GM12878 (cell line): ENCODE data around the gene SGIP1. TPM values are rescaled to one million over a fixed set of nuclear protein-coding genes. Genes with fewer than 3 reads are reported as not detected.

Experiments
- ATAC-seq: fragments of 200-7000 bp; cut with Tn5 transposase; 3 replicates; pipeline ENCODE4 v1.9.1; 2020; ENCODE audit warnings: mild to moderate bottlenecking, moderate library complexity
- BruUV-seq: library from RNA; stranded (reverse); fragments of 400-500 nt; replicated peaks from 2 replicates; lab custom pipeline; 2021; lab: Mats Ljungman, UMichigan
- CTCF ChIA-PET: fragments of 300-600 bp; sonication (Branson Sonifier 250); formaldehyde crosslinking; extraction: SDS; loops from one replicate; lab custom pipeline; 2021; ENCODE audit warnings: inconsistent platforms; lab: Yijun Ruan, JAX
- POLR2A ChIA-PET: fragments of 350-600 bp; formaldehyde crosslinking; extraction: SDS; loops from one replicate; lab custom pipeline; 2021; ENCODE audit warnings: inconsistent platforms; lab: Charles Lee
- RAD21 ChIA-PET: fragments of 300-600 bp; sonication (Branson Sonifier 250); formaldehyde crosslinking; loops from one replicate; lab custom pipeline; 2023; ENCODE audit warnings: antibody characterized with exemption; ENCODE audit not compliant: unreplicated experiment; lab: Charles Lee
- SMC1A ChIA-PET: fragments of 300-600 bp; sonication (Branson Sonifier 250); formaldehyde crosslinking; loops from one replicate; lab custom pipeline; 2023; ENCODE audit not compliant: unreplicated experiment, uncharacterized antibody; lab: Charles Lee
- DNase-seq: peaks from one replicate; pipeline ENCODE4 v3.0.0-alpha.2; 2011; ENCODE audit warnings: low read depth, low spot score
- FAIRE-seq: peaks from 3 replicates; lab custom pipeline; 2011; peaks lifted over from hg19 to GRCh38; lab: Jason Lieb, UNC
- H2AFZ ChIP-seq: 2 replicates; pipeline ENCODE4 v1.6.0; 2011; ENCODE audit warnings: low read depth, low read length, control low read depth; ENCODE audit not compliant: control insufficient read depth
- H3K27ac ChIP-seq: 2 replicates; pipeline ENCODE4 v1.5.1; 2011; ENCODE audit warnings: control low read depth; ENCODE audit not compliant: control insufficient read depth, insufficient read depth
- H3K27me3 ChIP-seq, 2 experiments: replicated peaks in 1 of 2; 2 replicates each; pipeline versions ENCODE4 v1.6.0 to v1.6.1; 2011; ENCODE audit warnings: low read length in 1 of 2; ENCODE audit not compliant: control insufficient read depth in 2 of 2, insufficient read depth in 2 of 2
- H3K36me3 ChIP-seq, 2 experiments: 2 replicates each; pipeline ENCODE4 v1.5.1; 2011; ENCODE audit warnings: low read length in 1 of 2; ENCODE audit not compliant: control insufficient read depth in 2 of 2, insufficient read depth in 2 of 2
- H3K4me1 ChIP-seq: 2 replicates; pipeline ENCODE4 v1.6.1; 2011; ENCODE audit warnings: mild to moderate bottlenecking, low read length, moderate library complexity, mixed read lengths; ENCODE audit not compliant: control insufficient read depth, insufficient read depth
- H3K4me2 ChIP-seq: 2 replicates; pipeline ENCODE4 v1.6.0; 2011; ENCODE audit warnings: control low read depth; ENCODE audit not compliant: control insufficient read depth, insufficient read depth
- H3K4me3 ChIP-seq: fragments of 200-600 bp; sonication (generic); 2 replicates; pipeline ENCODE4 v1.5.1; 2016
- H3K79me2 ChIP-seq: 2 replicates; pipeline ENCODE4 v1.6.0; 2011; ENCODE audit warnings: low read length; ENCODE audit not compliant: control insufficient read depth, insufficient read depth
- H3K9ac ChIP-seq: 2 replicates; pipeline ENCODE4 v1.8.0; 2011; ENCODE audit warnings: low read length, control low read depth, mixed read lengths; ENCODE audit not compliant: control insufficient read depth, insufficient read depth
- H3K9me3 ChIP-seq: replicated peaks from 3 replicates; pipeline ENCODE4 v1.5.1; 2011; ENCODE audit warnings: mild to moderate bottlenecking, low read length; ENCODE audit not compliant: control insufficient read depth, insufficient read depth
- H4K20me1 ChIP-seq: 2 replicates; pipeline ENCODE4 v1.6.0; 2011; ENCODE audit not compliant: control insufficient read depth, insufficient read depth
- CEBPB ChIP-seq, 2 experiments: fragments of 150-350 bp in 1 of 2; IDR thresholded peaks; 2 replicates each; pipeline ENCODE4 v1.6.1; 2012 to 2014; ENCODE audit warnings: low read depth in 2 of 2, low read length in 2 of 2, borderline replicate concordance in 1 of 2, inconsistent platforms in 1 of 2
- CHD4 ChIP-seq: fragments of 200-600 bp; sonication (generic); IDR thresholded peaks from 2 replicates; pipeline ENCODE4 v1.6.1; 2016; ENCODE audit warnings: mild to moderate bottlenecking
- HDGF ChIP-seq: fragments of 450-650 bp; IDR thresholded peaks from 2 replicates; pipeline ENCODE4 v1.6.1; 2016; ENCODE audit warnings: antibody characterized with exemption
- IRF4 ChIP-seq: IDR thresholded peaks from 2 replicates; pipeline ENCODE4 v1.6.1; 2011; ENCODE audit warnings: low read depth, low read length
- JUND ChIP-seq: IDR thresholded peaks from 2 replicates; pipeline ENCODE4 v1.6.1; 2012; ENCODE audit warnings: low read depth, mild to moderate bottlenecking, low read length, improper control_type of control experiment, moderate library complexity
- SPI1 ChIP-seq: IDR thresholded peaks from 2 replicates; pipeline ENCODE4 v1.6.1; 2011; ENCODE audit warnings: low read depth, mild to moderate bottlenecking, low read length, moderate library complexity, borderline replicate concordance; ENCODE audit not compliant: insufficient read depth
- SRF ChIP-seq, 2 experiments: IDR thresholded peaks; 2 replicates each; pipeline ENCODE4 v1.6.1; 2011; ENCODE audit warnings: low read depth in 2 of 2, low read length in 2 of 2, mild to moderate bottlenecking in 1 of 2, moderate library complexity in 1 of 2
- TARDBP ChIP-seq: IDR thresholded peaks from 2 replicates; pipeline ENCODE4 v1.6.1; 2016; ENCODE audit warnings: borderline replicate concordance
- WGBS: methylation state at CpG from one replicate; pipeline ENCODE4 v1.1.6; 2016; ENCODE audit warnings: low lambda C conversion rate; ENCODE audit not compliant: insufficient replicate concordance, insufficient coverage; ENCODE audit errors: missing lambda C conversion rate; 5-methylcytosine and 5-hydroxymethylcytosine counted together
- in situ Hi-C: fragments of 300-500 bp; cut with MboI; formaldehyde crosslinking; loops from 9 replicates; pipeline ENCODE4 v1.14.3; 2018; ENCODE audit warnings: mixed read lengths
- intact Hi-C: fragments of 100-400 bp; cut with micrococcal nuclease; formaldehyde crosslinking; loops from one replicate; pipeline ENCODE4 v1.14.2; 2022; ENCODE audit not compliant: unreplicated experiment
- polyA plus RNA-seq, 11 experiments: library from polyadenylated mRNA; depleted of rRNA in 4 of 11; unstranded in 6 of 11; stranded (reverse) in 5 of 11; fragments of >200 nt; fragmentation: Nextera tagmentation in 4 of 11; fragmentation: Illumina TruSeq in 1 of 11; extraction: Ambion mirVana in 4 of 11; extraction: Trizol in 1 of 11; gene quantifications; 1 replicate in 1 of 11; 2 replicates in 10 of 11; pipeline versions ENCODE4 v1.2.1 to v1.2.3, GENCODE V29; 2011 to 2016; ENCODE audit warnings: inconsistent platforms in 2 of 11, missing spikeins in 2 of 11, low read depth in 1 of 11
- total RNA-seq, 4 experiments: library from RNA; depleted of rRNA in 3 of 4; stranded (reverse); fragments of >200 nt in 3 of 4; fragmentation: Illumina TruSeq in 1 of 4; extraction: Trizol in 1 of 4; gene quantifications; 2 replicates each; pipeline versions ENCODE4 v1.2.1 to v1.2.3, GENCODE V29; 2013 to 2021
- TF ChIP-seq, protein P1 (sequence below): fragments of 450-650 bp; formaldehyde crosslinking; IDR thresholded peaks from 2 replicates; pipeline ENCODE4 v1.5.0; 2022; ENCODE audit warnings: mild to moderate bottlenecking, missing genetic modification characterization
- TF ChIP-seq, protein P2 (sequence below): fragments of 450-650 bp; IDR thresholded peaks from 2 replicates; pipeline ENCODE4 v1.6.1; 2017; ENCODE audit warnings: mild to moderate bottlenecking, moderate library complexity

Gene SGIP1
- total and polyA plus RNA-seq, 10 of the 15 experiments (the other 5 are each of a cell fraction or from before 2014, with no cell fraction given) = 0.15 TPM; not detected in 9

DNA sequence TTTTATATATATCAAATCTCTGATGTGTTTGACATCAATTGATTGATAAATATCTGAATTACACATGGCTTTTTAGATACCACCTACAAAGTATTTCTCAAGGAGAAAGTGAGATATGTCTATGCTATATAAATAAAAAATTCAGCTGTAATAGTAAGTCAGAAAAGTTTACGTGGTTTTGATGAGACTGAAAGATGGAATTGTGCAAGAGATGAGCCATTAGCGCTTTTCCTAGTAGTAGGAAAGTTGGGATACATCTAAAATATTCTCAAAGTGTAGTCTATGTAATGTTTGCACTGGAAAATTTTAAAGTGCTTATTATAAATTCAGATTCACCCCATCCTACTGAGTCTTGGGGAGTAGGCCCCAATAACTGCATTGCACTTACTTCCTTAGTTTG lies 49.1 kb downstream of the SGIP1 start:
- no peaks in the 10 kb centered on the region for H3K36me3 ChIP-seq
- BruUV-seq = no TSS peak
- in situ Hi-C loops = no loop called here
- H2AFZ ChIP-seq = no peak overlapping the region
- DNase-seq = no peak
- no peaks in the 10 kb centered on the region for H3K79me2 ChIP-seq
- ChIA-PET RAD21 (no interaction called here), POLR2A (no interaction called here), SMC1A (no interaction called here), CTCF (no interaction called here)
- H3K9ac ChIP-seq = no peak overlapping the region
- H3K27me3 ChIP-seq = no peaks in the 10 kb centered on the region
- TF ChIP-seq, protein P1, sequence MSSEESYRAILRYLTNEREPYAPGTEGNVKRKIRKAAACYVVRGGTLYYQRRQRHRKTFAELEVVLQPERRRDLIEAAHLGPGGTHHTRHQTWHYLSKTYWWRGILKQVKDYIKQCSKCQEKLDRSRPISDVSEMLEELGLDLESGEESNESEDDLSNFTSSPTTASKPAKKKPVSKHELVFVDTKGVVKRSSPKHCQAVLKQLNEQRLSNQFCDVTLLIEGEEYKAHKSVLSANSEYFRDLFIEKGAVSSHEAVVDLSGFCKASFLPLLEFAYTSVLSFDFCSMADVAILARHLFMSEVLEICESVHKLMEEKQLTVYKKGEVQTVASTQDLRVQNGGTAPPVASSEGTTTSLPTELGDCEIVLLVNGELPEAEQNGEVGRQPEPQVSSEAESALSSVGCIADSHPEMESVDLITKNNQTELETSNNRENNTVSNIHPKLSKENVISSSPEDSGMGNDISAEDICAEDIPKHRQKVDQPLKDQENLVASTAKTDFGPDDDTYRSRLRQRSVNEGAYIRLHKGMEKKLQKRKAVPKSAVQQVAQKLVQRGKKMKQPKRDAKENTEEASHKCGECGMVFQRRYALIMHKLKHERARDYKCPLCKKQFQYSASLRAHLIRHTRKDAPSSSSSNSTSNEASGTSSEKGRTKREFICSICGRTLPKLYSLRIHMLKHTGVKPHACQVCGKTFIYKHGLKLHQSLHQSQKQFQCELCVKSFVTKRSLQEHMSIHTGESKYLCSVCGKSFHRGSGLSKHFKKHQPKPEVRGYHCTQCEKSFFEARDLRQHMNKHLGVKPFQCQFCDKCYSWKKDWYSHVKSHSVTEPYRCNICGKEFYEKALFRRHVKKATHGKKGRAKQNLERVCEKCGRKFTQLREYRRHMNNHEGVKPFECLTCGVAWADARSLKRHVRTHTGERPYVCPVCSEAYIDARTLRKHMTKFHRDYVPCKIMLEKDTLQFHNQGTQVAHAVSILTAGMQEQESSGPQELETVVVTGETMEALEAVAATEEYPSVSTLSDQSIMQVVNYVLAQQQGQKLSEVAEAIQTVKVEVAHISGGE (CRISPR knock-in tag) = no peak
- TF ChIP-seq TARDBP (no peak), HDGF (no peak), CEBPB (IDR thresholded peaks at IDR 0.05; ENCODE audit: borderline replicate concordance in 1 of 2, low read depth in 2 of 2, low read length in 2 of 2) (no peak), SRF (IDR thresholded peaks at IDR 0.05; ENCODE audit: low read depth in 2 of 2, low read length in 2 of 2) (no peak), SPI1 (no peak), JUND (no peak), IRF4 (no peak), CHD4 (no peak)
- TF ChIP-seq, protein P2, sequence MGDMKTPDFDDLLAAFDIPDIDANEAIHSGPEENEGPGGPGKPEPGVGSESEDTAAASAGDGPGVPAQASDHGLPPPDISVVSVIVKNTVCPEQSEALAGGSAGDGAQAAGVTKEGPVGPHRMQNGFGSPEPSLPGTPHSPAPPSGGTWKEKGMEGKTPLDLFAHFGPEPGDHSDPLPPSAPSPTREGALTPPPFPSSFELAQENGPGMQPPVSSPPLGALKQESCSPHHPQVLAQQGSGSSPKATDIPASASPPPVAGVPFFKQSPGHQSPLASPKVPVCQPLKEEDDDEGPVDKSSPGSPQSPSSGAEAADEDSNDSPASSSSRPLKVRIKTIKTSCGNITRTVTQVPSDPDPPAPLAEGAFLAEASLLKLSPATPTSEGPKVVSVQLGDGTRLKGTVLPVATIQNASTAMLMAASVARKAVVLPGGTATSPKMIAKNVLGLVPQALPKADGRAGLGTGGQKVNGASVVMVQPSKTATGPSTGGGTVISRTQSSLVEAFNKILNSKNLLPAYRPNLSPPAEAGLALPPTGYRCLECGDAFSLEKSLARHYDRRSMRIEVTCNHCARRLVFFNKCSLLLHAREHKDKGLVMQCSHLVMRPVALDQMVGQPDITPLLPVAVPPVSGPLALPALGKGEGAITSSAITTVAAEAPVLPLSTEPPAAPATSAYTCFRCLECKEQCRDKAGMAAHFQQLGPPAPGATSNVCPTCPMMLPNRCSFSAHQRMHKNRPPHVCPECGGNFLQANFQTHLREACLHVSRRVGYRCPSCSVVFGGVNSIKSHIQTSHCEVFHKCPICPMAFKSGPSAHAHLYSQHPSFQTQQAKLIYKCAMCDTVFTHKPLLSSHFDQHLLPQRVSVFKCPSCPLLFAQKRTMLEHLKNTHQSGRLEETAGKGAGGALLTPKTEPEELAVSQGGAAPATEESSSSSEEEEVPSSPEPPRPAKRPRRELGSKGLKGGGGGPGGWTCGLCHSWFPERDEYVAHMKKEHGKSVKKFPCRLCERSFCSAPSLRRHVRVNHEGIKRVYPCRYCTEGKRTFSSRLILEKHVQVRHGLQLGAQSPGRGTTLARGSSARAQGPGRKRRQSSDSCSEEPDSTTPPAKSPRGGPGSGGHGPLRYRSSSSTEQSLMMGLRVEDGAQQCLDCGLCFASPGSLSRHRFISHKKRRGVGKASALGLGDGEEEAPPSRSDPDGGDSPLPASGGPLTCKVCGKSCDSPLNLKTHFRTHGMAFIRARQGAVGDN = no peak
- no peak for ATAC-seq
- H3K4me2 ChIP-seq = no peak overlapping the region
- no peak for FAIRE-seq
- no peak overlapping the region for H3K4me3 ChIP-seq
- H3K9me3 ChIP-seq = no peaks in the 10 kb centered on the region
- no peaks in the 10 kb centered on the region for H3K4me1 ChIP-seq
- no peaks in the 10 kb centered on the region for H4K20me1 ChIP-seq
- WGBS = 0% methylated on average over 2 of the region's 2 CpGs
- H3K27ac ChIP-seq = no peak overlapping the region
- intact Hi-C loops = no loop called here
